GM10266 (cell line): Measurements from ENCODE around the gene AP1S1.

Experiments
- DNase-seq: peaks from one replicate; pipeline ENCODE4 v3.0.0; 2012; ENCODE audit errors: extremely low spot score
- CTCF ChIP-seq: IDR thresholded peaks from 2 replicates; pipeline ENCODE4 v1.5.1; 2012; ENCODE audit warnings: mild to moderate bottlenecking, low read depth; ENCODE audit not compliant: control insufficient read depth, insufficient read depth; ENCODE audit errors: missing control alignments

AP1S1 gene

GRCh38 chr7:101207459-101207858 is 53.2 kb downstream of the AP1S1 start:
- TF ChIP-seq CTCF, result no peak
- DNase-seq, result no peak

GRCh38 chr7:101208794-101209193 is 54.5 kb downstream of the AP1S1 start:
- DNase-seq, result no peak
- TF ChIP-seq CTCF, result no peak

- no peak for TF ChIP-seq CTCF
- no peak for DNase-seq
Observed at GRCh38 chr7:101210143-101210542, 55.9 kb downstream of the AP1S1 start.
